Stimulated activated CD8-positive, alpha-beta memory T cell treated with anti-CD3 and anti-CD28 coated beads, Interleukin-7, amount 100 ng/mL, for 4 hours (primary cell): ENCODE measurements around the gene RTRAF.

Experiments used
- DNase-seq, 2 donors: peaks; one replicate each; pipeline ENCODE4 v3.0.0-alpha.2; 2020; ENCODE audit warnings: low read depth in 2 of 2

Gene RTRAF

GRCh38 chr14:51989293-51990234, at the start of gene RTRAF:
Gene RTRAF, plus strand, starts transcription at chr14:51989546. Its CDS starts 94 bp downstream, at chr14:51989640.
- DNase-seq = peak; percentile 79 to 91

- no peak for DNase-seq
Observed at GRCh38 chr14:51939755-51940301, 49.5 kb upstream of the RTRAF start.

- DNase-seq = no peak
Observed at GRCh38 chr14:51942971-51943370, 46.4 kb upstream of the RTRAF start.

GRCh38 chr14:51950007-51950406, 39.3 kb upstream of the RTRAF start:
- DNase-seq = no peak

GRCh38 chr14:51951656-51952055, 37.7 kb upstream of the RTRAF start:
- no peak for DNase-seq

GRCh38 chr14:51954031-51954430, 35.3 kb upstream of the RTRAF start:
- DNase-seq = no peak

GRCh38 chr14:51954657-51955056, 34.7 kb upstream of the RTRAF start:
- DNase-seq = no peak

GRCh38 chr14:51957950-51958349, 31.4 kb upstream of the RTRAF start:
- DNase-seq = no peak

- no peak for DNase-seq
Observed at GRCh38 chr14:51959928-51960327, 29.4 kb upstream of the RTRAF start.

- no peak for DNase-seq
Observed at GRCh38 chr14:51960866-51961265, 28.5 kb upstream of the RTRAF start.

- no peak for DNase-seq
Observed at GRCh38 chr14:51962711-51963110, 26.6 kb upstream of the RTRAF start.

GRCh38 chr14:51963286-51963685, 26.1 kb upstream of the RTRAF start:
- no peak for DNase-seq

GRCh38 chr14:51967521-51967920, 21.8 kb upstream of the RTRAF start:
- no peak for DNase-seq

GRCh38 chr14:51969852-51970540, 19.4 kb upstream of the RTRAF start:
- DNase-seq = no peak

GRCh38 chr14:51972566-51972965, 16.8 kb upstream of the RTRAF start:
- no peak for DNase-seq

- DNase-seq = no peak
Observed at GRCh38 chr14:51977075-51977474, 12.3 kb upstream of the RTRAF start.

- no peak for DNase-seq
Observed at GRCh38 chr14:51978681-51979085, 10.7 kb upstream of the RTRAF start.

- peak; percentile 60 to 64 for DNase-seq
Observed at GRCh38 chr14:51979088-51979709, 10.1 kb upstream of the RTRAF start.

GRCh38 chr14:51981218-51981854, 8.0 kb upstream of the RTRAF start:
- DNase-seq = no peak

- no peak for DNase-seq
Observed at GRCh38 chr14:51988221-51988620, 1.1 kb upstream of the RTRAF start.

- no peak for DNase-seq
Observed at GRCh38 chr14:51990488-51990887, 1.1 kb downstream of the RTRAF start.
